GM12878 (cell line): Measurements from ENCODE around the gene SPAG9.
"Not testable (repeated sequence)": the region's sequence is repeated elsewhere in the genome, so short reads cannot be mapped to it uniquely, and the experiment has no call there.

ENCODE experiments used
- CHD4 ChIP-seq: fragments of 200-600 bp; sonication (generic); IDR thresholded peaks from 2 replicates; pipeline ENCODE4 v1.6.1; 2016; ENCODE audit warnings: mild to moderate bottlenecking
- EZH2 ChIP-seq: IDR thresholded peaks from 2 replicates; pipeline ENCODE4 v1.6.1; 2012; ENCODE audit warnings: low read depth, mild to moderate bottlenecking, control low read depth, inconsistent platforms, low read length, borderline replicate concordance; ENCODE audit not compliant: control insufficient read depth
- IRF4 ChIP-seq: IDR thresholded peaks from 2 replicates; pipeline ENCODE4 v1.6.1; 2011; ENCODE audit warnings: low read depth, low read length
- NR2F1 ChIP-seq: fragments of 450-650 bp; conservative IDR thresholded peaks from 2 replicates; pipeline ENCODE4 v1.6.1; 2017; ENCODE audit warnings: mild to moderate bottlenecking
- PAX5 ChIP-seq: IDR thresholded peaks from 2 replicates; pipeline ENCODE4 v1.6.1; 2011; ENCODE audit warnings: low read depth, low read length, borderline replicate concordance
- POLR2A ChIP-seq: IDR thresholded peaks from 2 replicates; pipeline ENCODE4 v1.6.1; 2011; ENCODE audit warnings: low read depth, mild to moderate bottlenecking, low read length
- POLR2AphosphoS5 ChIP-seq: IDR thresholded peaks from 2 replicates; pipeline ENCODE4 v1.6.1; 2011; ENCODE audit warnings: mild to moderate bottlenecking, low read length, inconsistent platforms
- SMC3 ChIP-seq: IDR thresholded peaks from 2 replicates; pipeline ENCODE4 v1.6.1; 2011; ENCODE audit warnings: low read length, improper control_type of control experiment, borderline replicate concordance
- TF ChIP-seq, protein P1 (sequence below): fragments of 450-650 bp; formaldehyde crosslinking; IDR thresholded peaks from 2 replicates; pipeline ENCODE4 v1.4.0; 2020; ENCODE audit warnings: mild to moderate bottlenecking, moderate library complexity

DNA sequence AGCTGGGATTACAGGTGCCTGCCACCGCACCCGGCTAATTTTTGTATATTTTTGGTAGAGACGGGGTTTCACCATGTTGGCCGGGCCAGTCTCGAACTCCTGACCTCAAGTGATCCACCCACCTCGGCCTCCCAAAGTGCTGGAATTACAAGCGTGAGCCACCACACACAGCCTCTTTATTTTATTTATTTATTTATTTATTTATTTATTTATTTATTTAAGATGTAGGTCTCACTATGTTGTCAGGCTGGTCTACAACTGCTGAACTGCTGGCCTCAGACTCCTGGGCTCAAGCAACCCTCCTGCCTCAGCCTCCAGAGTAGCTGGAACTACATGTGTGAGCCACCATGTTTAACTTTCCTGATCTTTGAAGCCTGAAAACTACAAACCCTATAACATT lies 37.3 kb downstream of the SPAG9 start:
- TF ChIP-seq SMC3, PAX5, POLR2AphosphoS5, EZH2, NR2F1, POLR2A, CHD4, IRF4: not testable (repeated sequence)
- TF ChIP-seq, protein P1, sequence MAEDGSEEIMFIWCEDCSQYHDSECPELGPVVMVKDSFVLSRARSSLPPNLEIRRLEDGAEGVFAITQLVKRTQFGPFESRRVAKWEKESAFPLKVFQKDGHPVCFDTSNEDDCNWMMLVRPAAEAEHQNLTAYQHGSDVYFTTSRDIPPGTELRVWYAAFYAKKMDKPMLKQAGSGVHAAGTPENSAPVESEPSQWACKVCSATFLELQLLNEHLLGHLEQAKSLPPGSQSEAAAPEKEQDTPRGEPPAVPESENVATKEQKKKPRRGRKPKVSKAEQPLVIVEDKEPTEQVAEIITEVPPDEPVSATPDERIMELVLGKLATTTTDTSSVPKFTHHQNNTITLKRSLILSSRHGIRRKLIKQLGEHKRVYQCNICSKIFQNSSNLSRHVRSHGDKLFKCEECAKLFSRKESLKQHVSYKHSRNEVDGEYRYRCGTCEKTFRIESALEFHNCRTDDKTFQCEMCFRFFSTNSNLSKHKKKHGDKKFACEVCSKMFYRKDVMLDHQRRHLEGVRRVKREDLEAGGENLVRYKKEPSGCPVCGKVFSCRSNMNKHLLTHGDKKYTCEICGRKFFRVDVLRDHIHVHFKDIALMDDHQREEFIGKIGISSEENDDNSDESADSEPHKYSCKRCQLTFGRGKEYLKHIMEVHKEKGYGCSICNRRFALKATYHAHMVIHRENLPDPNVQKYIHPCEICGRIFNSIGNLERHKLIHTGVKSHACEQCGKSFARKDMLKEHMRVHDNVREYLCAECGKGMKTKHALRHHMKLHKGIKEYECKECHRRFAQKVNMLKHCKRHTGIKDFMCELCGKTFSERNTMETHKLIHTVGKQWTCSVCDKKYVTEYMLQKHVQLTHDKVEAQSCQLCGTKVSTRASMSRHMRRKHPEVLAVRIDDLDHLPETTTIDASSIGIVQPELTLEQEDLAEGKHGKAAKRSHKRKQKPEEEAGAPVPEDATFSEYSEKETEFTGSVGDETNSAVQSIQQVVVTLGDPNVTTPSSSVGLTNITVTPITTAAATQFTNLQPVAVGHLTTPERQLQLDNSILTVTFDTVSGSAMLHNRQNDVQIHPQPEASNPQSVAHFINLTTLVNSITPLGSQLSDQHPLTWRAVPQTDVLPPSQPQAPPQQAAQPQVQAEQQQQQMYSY (CRISPR knock-in tag), result not testable (repeated sequence)
